Measurements from ENCODE around the gene NLGN1. TPM values are rescaled to one million over a fixed set of nuclear protein-coding genes. Genes with fewer than 3 reads are reported as not detected.

NLGN1 gene
- total RNA-seq, 1 experiment from 2014 or later, result 0.85 TPM

- Histone ChIP-seq H3K4me1 (ENCODE audit: control insufficient read depth, insufficient read depth, low read length) (no peaks in the 10 kb centered on the region), H3K27ac (ENCODE audit: low read length) (no peak overlapping the region), H3K36me3 (ENCODE audit: control insufficient read depth, insufficient read depth, low read length) (no peaks in the 10 kb centered on the region), H3K27me3 (ENCODE audit: control insufficient read depth, insufficient read depth, low read length) (no peaks in the 10 kb centered on the region), H3K4me3 (ENCODE audit: low read depth in 2 of 2, low read length in 2 of 2) (no peak overlapping the region), H3K9me3 (ENCODE audit: control insufficient read depth, insufficient read depth, low read depth, low read length) (no peaks in the 10 kb centered on the region)
- no peak for TF ChIP-seq REST (IDR thresholded peaks at IDR 0.05; ENCODE audit: insufficient read depth in 1 of 2, low read depth in 2 of 2, low read length in 1 of 2)
- TF ChIP-seq SIN3A (IDR thresholded peaks at IDR 0.05; ENCODE audit: borderline replicate concordance, insufficient read depth, low read depth, low read length), result no peak
- TF ChIP-seq CTCF (IDR thresholded peaks at IDR 0.05), result no peak
- TF ChIP-seq POLR2AphosphoS5 (IDR thresholded peaks at IDR 0.05; ENCODE audit: low read depth, low read length), result no peak
- no peak for TF ChIP-seq TCF7L2 (IDR thresholded peaks at IDR 0.05; ENCODE audit: low read depth, low read length)
- CTCF ChIA-PET, result no interaction called here
- POLR2A ChIA-PET, result no interaction called here
- DNase-seq (ENCODE audit: low read depth, low spot score) (no peak), ATAC-seq (no peak)
- in situ Hi-C loops (cut with HindIII; ENCODE audit: low pct_unique_long_range_greater_than_20kb, low sequenced_read_pairs), result no loop called here
- intact Hi-C loops (cut with micrococcal nuclease; ENCODE audit: unreplicated experiment), result no loop called here
- no TSS peak for BruUV-seq (replicated peaks)
Observed at GRCh38 chr3:173465112-173465511, 67.6 kb downstream of the NLGN1 start.

GRCh38 chr3:173465898-173466678 lies 68.5 kb downstream of the NLGN1 start:
- ATAC-seq (no peak), DNase-seq (ENCODE audit: low read depth, low spot score) (no peak)
- ChIA-PET POLR2A (no interaction called here), CTCF (no interaction called here)
- H3K27ac ChIP-seq (ENCODE audit: low read length), result no peak overlapping the region
- no peak overlapping the region for H3K4me3 ChIP-seq (ENCODE audit: low read depth in 2 of 2, low read length in 2 of 2)
- TF ChIP-seq CTCF (IDR thresholded peaks at IDR 0.05) (no peak), TCF7L2 (IDR thresholded peaks at IDR 0.05; ENCODE audit: low read depth, low read length) (no peak), SIN3A (IDR thresholded peaks at IDR 0.05; ENCODE audit: borderline replicate concordance, insufficient read depth, low read depth, low read length) (no peak), POLR2AphosphoS5 (IDR thresholded peaks at IDR 0.05; ENCODE audit: low read depth, low read length) (no peak), REST (IDR thresholded peaks at IDR 0.05; ENCODE audit: insufficient read depth in 1 of 2, low read depth in 2 of 2, low read length in 1 of 2) (no peak)
- no peaks in the 10 kb centered on the region for H3K36me3 ChIP-seq (ENCODE audit: control insufficient read depth, insufficient read depth, low read length)
- no peaks in the 10 kb centered on the region for H3K9me3 ChIP-seq (ENCODE audit: control insufficient read depth, insufficient read depth, low read depth, low read length)
- BruUV-seq (replicated peaks), result no TSS peak
- H3K4me1 ChIP-seq (ENCODE audit: control insufficient read depth, insufficient read depth, low read length), result no peaks in the 10 kb centered on the region
- H3K27me3 ChIP-seq (ENCODE audit: control insufficient read depth, insufficient read depth, low read length), result no peaks in the 10 kb centered on the region
- intact Hi-C loops (cut with micrococcal nuclease; ENCODE audit: unreplicated experiment), result no loop called here
- in situ Hi-C loops (cut with HindIII; ENCODE audit: low pct_unique_long_range_greater_than_20kb, low sequenced_read_pairs), result no loop called here

Measured in Panc1 (cell line).